WTC11 (cell line): ENCODE results near the gene PTPN21.

Experiments used
- CDX4 ChIP-seq: fragments of 250-450 bp; sonication (Bioruptor Pico); IDR thresholded peaks from 2 replicates; pipeline ENCODE4 v1.9.0; 2021; ENCODE audit warnings: moderate library complexity, mild to moderate bottlenecking, inconsistent platforms, borderline replicate concordance
- CTCF ChIP-seq: fragments of 200-600 bp; IDR thresholded peaks from 2 replicates; pipeline ENCODE4 v1.8.0; 2022; ENCODE audit warnings: antibody characterized with exemption
- ELF4 ChIP-seq: sonication (generic); formaldehyde crosslinking; IDR thresholded peaks from 2 replicates; pipeline ENCODE4 v1.8.1; 2022; ENCODE audit warnings: low read depth, mild to moderate bottlenecking, moderate library complexity, missing genetic modification reagents
- HMGXB4 ChIP-seq: sonication (generic); formaldehyde crosslinking; IDR thresholded peaks from 2 replicates; pipeline ENCODE4 v1.8.1; 2023; ENCODE audit warnings: mild to moderate bottlenecking, moderate library complexity, missing genetic modification reagents
- IRF2 ChIP-seq: sonication (generic); formaldehyde crosslinking; IDR thresholded peaks from 2 replicates; pipeline ENCODE4 v1.8.0; 2022; ENCODE audit warnings: low read depth, missing genetic modification reagents, borderline replicate concordance
- MAX ChIP-seq: sonication (generic); formaldehyde crosslinking; IDR thresholded peaks from 2 replicates; pipeline ENCODE4 v1.8.0; 2022; ENCODE audit warnings: mild to moderate bottlenecking, missing genetic modification reagents
- NFE2L1 ChIP-seq: sonication (generic); formaldehyde crosslinking; IDR thresholded peaks from 2 replicates; pipeline ENCODE4 v1.8.1; 2023; ENCODE audit warnings: missing genetic modification reagents
- NR2C2 ChIP-seq: sonication (generic); formaldehyde crosslinking; IDR thresholded peaks from 2 replicates; pipeline ENCODE4 v1.8.0; 2022; ENCODE audit warnings: mild to moderate bottlenecking, missing genetic modification reagents
- SP1 ChIP-seq: sonication (generic); formaldehyde crosslinking; conservative IDR thresholded peaks from 2 replicates; pipeline ENCODE4 v1.8.1; 2022; ENCODE audit warnings: missing genetic modification reagents
- USF1 ChIP-seq: sonication (generic); formaldehyde crosslinking; IDR thresholded peaks from 2 replicates; pipeline ENCODE4 v1.8.0; 2022; ENCODE audit warnings: mild to moderate bottlenecking, missing genetic modification reagents
- ZNF232 ChIP-seq: sonication (generic); formaldehyde crosslinking; IDR thresholded peaks from 2 replicates; pipeline ENCODE4 v1.8.0; 2022; ENCODE audit warnings: mild to moderate bottlenecking, missing genetic modification reagents

GRCh38 chr14:88430976-88431375, 123.8 kb downstream of the PTPN21 start:
- no peak for TF ChIP-seq USF1 (CRISPR knock-in tag)
- TF ChIP-seq ZNF232 (CRISPR knock-in tag), result no peak
- TF ChIP-seq NR2C2, result no peak
- TF ChIP-seq IRF2 (CRISPR knock-in tag), result no peak
- no peak for TF ChIP-seq CTCF
- no peak for TF ChIP-seq HMGXB4 (CRISPR knock-in tag)
- TF ChIP-seq SP1, result no peak
- TF ChIP-seq CDX4 (CRISPR knock-in tag), result no peak
- TF ChIP-seq NFE2L1 (CRISPR knock-in tag), result no peak
- TF ChIP-seq MAX, result no peak
- no peak for TF ChIP-seq ELF4 (CRISPR knock-in tag)
